ENCODE results near the gene PCDHB3. TPM values are rescaled to one million over a fixed set of nuclear protein-coding genes. Genes with fewer than 3 reads are reported as not detected.

Gene PCDHB3
- total and polyA plus RNA-seq, 2 of the 4 experiments (the other 2 are of a cell fraction): 0.12 to 0.18 TPM

DNA sequence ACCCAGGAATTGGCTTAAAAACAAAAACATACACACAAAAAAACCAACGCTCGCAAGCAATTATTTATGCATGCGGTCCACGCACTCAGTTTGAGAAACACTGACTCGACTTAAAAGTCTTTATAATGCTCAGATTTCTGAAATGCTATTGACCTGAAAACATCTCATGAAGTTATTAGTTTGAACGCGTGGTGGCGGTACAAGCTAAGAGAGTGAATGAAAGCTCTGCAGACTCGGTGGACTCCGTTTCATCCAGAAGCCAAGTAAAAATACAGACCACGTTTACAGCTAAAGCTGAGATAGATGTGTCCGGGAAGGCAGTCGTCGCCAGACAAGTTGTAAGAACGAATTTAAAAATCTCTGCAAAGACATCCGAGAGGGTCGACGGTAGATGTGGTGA, 49.5 kb downstream of the PCDHB3 start, which contains the start of gene PCDHB6:
Gene PCDHB6 (plus strand): TSS at position 246 of the 400 bp plus-strand sequence. CDS start 201 bp downstream, outside the sequence.
- DNase-seq: peak; percentile 3
- Histone ChIP-seq H3K14ac (replicated peaks; ENCODE audit: low read depth, low read length) (no peak within 1 kb of the TSS), H3K4me2 (ENCODE audit: low read depth, low read length) (peak within 1 kb of the TSS; percentile 81; the same call in 1 of the 2 replicates), H2AK9ac (replicated peaks; ENCODE audit: low read depth, low read length, poor library complexity) (no peak within 1 kb of the TSS), H3K18ac (ENCODE audit: low read depth, low read length) (no peak within 1 kb of the TSS), H3K4ac (ENCODE audit: low read depth, low read length) (no peak within 1 kb of the TSS), H3K9me3 (ENCODE audit: control insufficient read depth, insufficient read depth, low read length) (peaks cover 13% of the 10 kb centered on the region; the same call in 1 of the 2 replicates), H4K5ac (ENCODE audit: low read depth, low read length) (no peak within 1 kb of the TSS), H3K4me1 (ENCODE audit: control insufficient read depth, insufficient read depth, low read length) (no peaks in the 10 kb centered on the region), H2BK5ac (ENCODE audit: low read depth, low read length, poor library complexity, severe bottlenecking) (no peak within 1 kb of the TSS), H2BK20ac (ENCODE audit: low read depth, low read length) (no peak within 1 kb of the TSS), H4K91ac (ENCODE audit: insufficient read depth, low read depth, low read length) (no peak within 1 kb of the TSS), H2BK15ac (ENCODE audit: low read depth, low read length) (no peak within 1 kb of the TSS), H3K4me3 (ENCODE audit: insufficient read depth, low read depth, low read length) (peak within 1 kb of the TSS; percentile 25), H3K23ac (ENCODE audit: low read depth, low read length) (no peak within 1 kb of the TSS), H2AK5ac (ENCODE audit: low read depth, low read length) (no peak within 1 kb of the TSS), H4K8ac (ENCODE audit: low read depth in 2 of 2, low read length in 2 of 2) (no peak within 1 kb of the TSS), H2AFZ (replicated peaks; ENCODE audit: low read length, poor library complexity) (peak within 1 kb of the TSS; percentile 59), H4K20me1 (ENCODE audit: insufficient read depth, low read length) (no peaks in the 10 kb centered on the region), H3K56ac (ENCODE audit: extremely low read depth, insufficient read depth, low read length) (no peak within 1 kb of the TSS), H3K27me3 (ENCODE audit: control insufficient read depth, insufficient read depth, low read length) (no peaks in the 10 kb centered on the region), H2BK120ac (ENCODE audit: low read depth, low read length) (no peak within 1 kb of the TSS), H3K9ac (ENCODE audit: low read depth, low read length) (no peak within 1 kb of the TSS), H3K9me1 (ENCODE audit: insufficient read depth, low read length) (no peaks in the 10 kb centered on the region), H3K79me1 (ENCODE audit: low read depth in 1 of 2, low read length in 2 of 2) (no peaks in the 10 kb centered on the region), H3K27ac (ENCODE audit: insufficient read depth, low read length) (no peak within 1 kb of the TSS), H3K36me3 (ENCODE audit: control insufficient read depth, insufficient read depth, low read length) (no peaks in the 10 kb centered on the region)
- in situ Hi-C loops (cut with MboI; ENCODE audit: low sequenced_read_pairs) (no loop called here), intact Hi-C loops (cut with micrococcal nuclease) (no loop called here), dilution Hi-C loops (cut with HindIII; ENCODE audit: low sequenced_read_pairs, unreplicated experiment) (no loop called here)
- ChIA-PET POLR2A (ENCODE audit: unreplicated experiment) (no interaction called here), CTCF (no interaction called here)
- no peak for ATAC-seq (ENCODE audit: low read depth)
- TF ChIP-seq CHD1 (IDR thresholded peaks at IDR 0.05; ENCODE audit: low read depth, low read length): no peak
- no peak for TF ChIP-seq MAZ (IDR thresholded peaks at IDR 0.05; ENCODE audit: borderline replicate concordance, low read depth, low read length)
- no peak for TF ChIP-seq MXI1 (IDR thresholded peaks at IDR 0.05; ENCODE audit: borderline replicate concordance, low read depth, low read length)
- TF ChIP-seq MAFK (IDR thresholded peaks at IDR 0.05; ENCODE audit: low read depth, low read length): no peak
- TF ChIP-seq, protein P1, sequence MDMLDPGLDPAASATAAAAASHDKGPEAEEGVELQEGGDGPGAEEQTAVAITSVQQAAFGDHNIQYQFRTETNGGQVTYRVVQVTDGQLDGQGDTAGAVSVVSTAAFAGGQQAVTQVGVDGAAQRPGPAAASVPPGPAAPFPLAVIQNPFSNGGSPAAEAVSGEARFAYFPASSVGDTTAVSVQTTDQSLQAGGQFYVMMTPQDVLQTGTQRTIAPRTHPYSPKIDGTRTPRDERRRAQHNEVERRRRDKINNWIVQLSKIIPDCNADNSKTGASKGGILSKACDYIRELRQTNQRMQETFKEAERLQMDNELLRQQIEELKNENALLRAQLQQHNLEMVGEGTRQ (IDR thresholded peaks at IDR 0.05; ENCODE audit: low read depth, low read length): no peak
- no peak for TF ChIP-seq BHLHE40 (IDR thresholded peaks at IDR 0.05; ENCODE audit: low read depth, low read length)
- TF ChIP-seq RFX5 (IDR thresholded peaks at IDR 0.05; ENCODE audit: low read depth, low read length): no peak
- TF ChIP-seq RAD21 (IDR thresholded peaks at IDR 0.05; ENCODE audit: low read length): no peak
- no peak for TF ChIP-seq FOS (IDR thresholded peaks at IDR 0.05; ENCODE audit: low read depth, low read length)
- TF ChIP-seq ELK1 (IDR thresholded peaks at IDR 0.05; ENCODE audit: borderline replicate concordance, low read depth, low read length): no peak
- TF ChIP-seq RCOR1 (IDR thresholded peaks at IDR 0.05; ENCODE audit: insufficient replicate concordance, low read length): no peak
- no peak for TF ChIP-seq CTCF (conservative IDR thresholded peaks at IDR 0.05; ENCODE audit: low read depth, low read length)
- no peak for TF ChIP-seq SMC3 (IDR thresholded peaks at IDR 0.05; ENCODE audit: low read depth, low read length)
- no peak for TF ChIP-seq POLR2A (IDR thresholded peaks at IDR 0.05; ENCODE audit: low read depth, low read length)
- no TSS peak for BruUV-seq (replicated peaks)
- WGBS, 2 experiments (ENCODE audit: extremely low coverage in 2 of 2, insufficient read length in 1 of 2): 12% methylated on average over 6 of the region's 18 CpGs; no CpG with 5 or more reads in 1 of the 2 experiments
